HepG2 (cell line): ENCODE data around the gene DPEP3. TPM values are rescaled to one million over a fixed set of nuclear protein-coding genes. Genes with fewer than 3 reads are reported as not detected.

Experiments used
- CBFB ChIP-seq: sonication (generic); formaldehyde crosslinking; IDR thresholded peaks from 2 replicates; pipeline ENCODE4 v1.4.0; 2020; ENCODE audit warnings: missing genetic modification reagents
- GTF3A ChIP-seq: sonication (generic); formaldehyde crosslinking; conservative IDR thresholded peaks from 2 replicates; pipeline ENCODE4 v1.4.0; 2020; ENCODE audit warnings: mild to moderate bottlenecking, missing genetic modification reagents
- KDM6A ChIP-seq: IDR thresholded peaks from 2 replicates; pipeline ENCODE4 v1.6.1; 2016; ENCODE audit warnings: low read depth
- MED8 ChIP-seq: sonication (generic); formaldehyde crosslinking; IDR thresholded peaks from 2 replicates; pipeline ENCODE4 v1.8.1; 2023; ENCODE audit warnings: mild to moderate bottlenecking, missing genetic modification reagents; ENCODE audit not compliant: insufficient replicate concordance
- NCOA2 ChIP-seq: sonication (generic); formaldehyde crosslinking; IDR thresholded peaks from 2 replicates; pipeline ENCODE4 v1.8.0; 2022; ENCODE audit warnings: inconsistent platforms
- ZFP62 ChIP-seq: sonication (generic); formaldehyde crosslinking; IDR thresholded peaks from 2 replicates; pipeline ENCODE4 v1.4.0; 2020; ENCODE audit warnings: missing genetic modification reagents
- ZNF547 ChIP-seq: sonication (generic); formaldehyde crosslinking; IDR thresholded peaks from 2 replicates; pipeline ENCODE4 v1.5.1; 2020; ENCODE audit warnings: mild to moderate bottlenecking, missing genetic modification reagents
- ZNF557 ChIP-seq: sonication (generic); formaldehyde crosslinking; IDR thresholded peaks from 2 replicates; pipeline ENCODE4 v1.4.0; 2020; ENCODE audit warnings: missing genetic modification reagents
- polyA plus RNA-seq, 8 experiments: library from polyadenylated mRNA; depleted of rRNA in 3 of 8; stranded (reverse) in 7 of 8; unstranded in 1 of 8; fragments of >200 nt; fragmentation: Illumina TruSeq in 4 of 8; extraction: Trizol in 4 of 8; gene quantifications; 2 replicates each; pipeline versions ENCODE4 v1.2.1 to v1.2.3, GENCODE V29; 2011 to 2016; ENCODE audit warnings: low read depth in 4 of 8, missing spikeins in 1 of 8, mixed read lengths in 1 of 8; ENCODE audit not compliant: insufficient read depth in 1 of 8
- total RNA-seq, 5 experiments: library from RNA; depleted of rRNA; stranded (reverse); fragments of >200 nt; fragmentation: Illumina TruSeq; extraction: Trizol; gene quantifications; 2 replicates each; pipeline ENCODE4 v1.2.3, GENCODE V29; 2016; ENCODE audit warnings: low read depth in 1 of 5
- TF ChIP-seq, protein P1 (sequence below): sonication (generic); formaldehyde crosslinking; IDR thresholded peaks from 2 replicates; pipeline ENCODE4 v1.4.0; 2020; ENCODE audit warnings: mild to moderate bottlenecking, missing genetic modification reagents
- TF ChIP-seq, protein P2 (sequence below): IDR thresholded peaks from 2 replicates; pipeline ENCODE4 v1.4.0; 2020; ENCODE audit warnings: mild to moderate bottlenecking, missing genetic modification reagents
- TF ChIP-seq, protein P3 (sequence below): sonication (generic); formaldehyde crosslinking; IDR thresholded peaks from 2 replicates; pipeline ENCODE4 v1.4.0; 2020; ENCODE audit warnings: missing genetic modification reagents
- TF ChIP-seq, protein P4 (sequence below): sonication (generic); formaldehyde crosslinking; IDR thresholded peaks from 2 replicates; pipeline ENCODE4 v1.9.0; 2022; ENCODE audit warnings: missing genetic modification reagents, mild to moderate bottlenecking, borderline replicate concordance

Gene DPEP3
- total and polyA plus RNA-seq, 2 of the 13 experiments (the other 11 are each of a cell fraction or from before 2014, with no cell fraction given): not detected

DNA sequence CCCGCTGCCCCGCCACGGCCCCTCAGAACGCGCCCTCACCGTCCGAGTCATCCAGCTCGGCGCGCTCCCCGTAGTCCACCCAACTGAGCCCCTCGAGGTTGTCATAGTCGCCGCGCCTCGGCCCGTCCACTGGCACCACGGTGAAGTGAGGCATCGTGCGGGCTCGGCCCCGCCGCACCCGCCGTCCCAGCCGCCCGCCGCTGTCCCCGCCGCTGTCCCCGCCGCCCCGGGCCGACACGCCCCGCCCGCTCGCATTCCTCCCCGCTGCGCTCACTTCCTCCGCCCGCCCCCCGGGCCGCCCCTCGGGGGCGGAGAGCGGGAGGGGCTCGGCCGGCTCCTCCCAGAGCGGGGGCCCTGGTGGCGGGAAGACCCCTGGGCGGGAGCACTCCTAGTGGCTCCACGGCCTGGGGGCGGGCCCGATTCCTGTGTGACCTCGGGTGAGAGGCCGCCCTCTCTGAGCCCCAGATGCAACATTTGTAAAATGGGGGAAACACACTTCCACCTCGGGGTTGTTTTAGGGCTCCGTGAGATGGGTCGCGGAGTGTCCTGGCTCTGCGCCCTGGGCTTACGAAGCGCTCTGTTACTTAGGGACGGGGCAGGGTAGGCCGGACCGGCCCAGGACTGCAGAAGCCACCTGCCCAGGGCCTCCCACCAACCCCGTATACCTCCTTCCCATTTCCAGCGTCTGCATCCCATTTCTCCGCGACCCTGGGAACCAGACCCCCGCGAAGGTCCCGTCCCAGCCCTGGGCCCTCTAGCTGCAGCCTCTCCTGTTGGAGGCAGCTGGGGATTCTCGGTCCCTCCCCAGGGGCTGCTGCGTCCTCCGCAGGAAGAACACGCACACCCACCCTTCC, 11.7 kb downstream of the DPEP3 start, which contains the start of gene SLC12A4 (continued):
- TF ChIP-seq, protein P1, sequence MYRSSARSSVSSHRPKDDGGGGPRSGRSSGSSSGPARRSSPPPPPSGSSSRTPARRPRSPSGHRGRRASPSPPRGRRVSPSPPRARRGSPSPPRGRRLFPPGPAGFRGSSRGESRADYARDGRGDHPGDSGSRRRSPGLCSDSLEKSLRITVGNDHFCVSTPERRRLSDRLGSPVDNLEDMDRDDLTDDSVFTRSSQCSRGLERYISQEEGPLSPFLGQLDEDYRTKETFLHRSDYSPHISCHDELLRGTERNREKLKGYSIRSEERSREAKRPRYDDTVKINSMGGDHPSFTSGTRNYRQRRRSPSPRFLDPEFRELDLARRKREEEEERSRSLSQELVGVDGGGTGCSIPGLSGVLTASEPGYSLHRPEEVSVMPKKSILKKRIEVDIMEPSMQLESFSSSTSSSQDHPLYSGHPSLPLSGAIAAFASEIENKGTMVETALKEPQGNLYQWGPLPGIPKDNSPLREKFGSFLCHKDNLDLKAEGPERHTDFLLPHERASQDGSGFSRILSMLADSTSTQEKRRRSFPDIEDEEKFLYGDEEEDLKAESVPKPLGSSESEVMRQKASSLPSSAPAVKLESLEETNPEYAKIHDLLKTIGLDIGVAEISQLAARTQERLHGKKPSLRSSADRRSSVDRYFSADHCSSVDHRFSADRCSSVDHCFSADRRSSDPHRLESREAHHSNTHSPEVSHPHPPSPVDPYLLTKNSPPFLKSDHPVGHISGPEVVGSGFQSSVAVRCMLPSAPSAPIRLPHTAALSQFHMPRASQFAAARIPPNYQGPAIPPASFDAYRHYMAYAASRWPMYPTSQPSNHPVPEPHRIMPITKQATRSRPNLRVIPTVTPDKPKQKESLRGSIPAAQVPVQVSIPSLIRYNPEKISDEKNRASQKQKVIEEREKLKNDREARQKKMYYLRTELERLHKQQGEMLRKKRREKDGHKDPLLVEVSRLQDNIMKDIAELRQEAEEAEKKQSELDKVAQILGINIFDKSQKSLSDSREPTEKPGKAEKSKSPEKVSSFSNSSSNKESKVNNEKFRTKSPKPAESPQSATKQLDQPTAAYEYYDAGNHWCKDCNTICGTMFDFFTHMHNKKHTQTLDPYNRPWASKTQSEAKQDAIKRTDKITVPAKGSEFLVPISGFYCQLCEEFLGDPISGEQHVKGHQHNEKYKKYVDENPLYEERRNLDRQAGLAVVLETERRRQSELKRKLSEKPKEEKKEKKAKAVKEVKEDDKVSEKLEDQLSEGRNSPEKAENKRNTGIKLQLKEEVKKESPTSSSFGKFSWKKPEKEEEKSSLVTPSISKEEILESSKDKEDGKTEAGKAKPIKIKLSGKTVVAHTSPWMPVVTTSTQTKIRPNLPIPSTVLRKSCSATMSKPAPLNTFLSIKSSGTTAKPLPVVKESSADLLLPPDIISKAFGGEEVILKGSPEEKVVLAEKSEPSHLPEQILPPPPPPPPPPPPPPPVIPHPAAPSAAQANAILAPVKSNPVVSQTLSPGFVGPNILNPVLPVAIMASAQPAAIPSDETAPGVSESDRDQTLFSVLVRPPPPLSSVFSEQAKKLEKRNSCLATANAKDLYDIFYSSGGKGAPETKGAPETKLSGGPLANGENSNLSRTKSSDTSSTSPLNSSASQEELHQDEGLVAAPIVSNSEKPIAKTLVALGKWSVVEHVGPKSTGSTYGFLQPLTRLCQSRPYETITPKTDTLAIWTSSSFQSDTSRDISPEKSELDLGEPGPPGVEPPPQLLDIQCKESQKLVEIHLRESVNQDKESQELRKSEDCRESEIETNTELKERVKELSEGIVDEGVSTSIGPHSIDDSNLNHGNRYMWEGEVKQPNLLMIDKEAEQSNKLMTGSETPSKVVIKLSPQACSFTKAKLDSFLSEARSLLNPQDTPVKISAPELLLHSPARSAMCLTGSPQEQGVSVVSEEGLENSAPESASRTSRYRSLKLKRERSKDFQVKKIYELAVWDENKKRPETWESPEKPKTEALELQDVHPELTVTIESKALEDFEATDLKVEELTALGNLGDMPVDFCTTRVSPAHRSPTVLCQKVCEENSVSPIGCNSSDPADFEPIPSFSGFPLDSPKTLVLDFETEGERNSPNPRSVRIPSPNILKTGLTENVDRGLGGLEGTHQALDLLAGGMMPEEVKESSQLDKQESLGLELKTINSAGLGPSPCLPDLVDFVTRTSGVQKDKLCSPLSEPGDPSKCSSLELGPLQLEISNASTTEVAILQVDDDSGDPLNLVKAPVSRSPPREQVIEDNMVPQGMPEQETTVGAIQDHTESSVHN (CRISPR knock-in tag): 0 out of 2 replicates have a peak, but pooled peaks have one; percentile 62
- TF ChIP-seq CBFB (CRISPR knock-in tag) (no peak), KDM6A (CRISPR knock-in tag) (0 out of 2 replicates have a peak, but pooled peaks have one; percentile 17), MED8 (CRISPR knock-in tag) (peak; percentile 68), ZFP62 (CRISPR knock-in tag) (no peak), NCOA2 (CRISPR knock-in tag) (no peak), ZNF557 (CRISPR knock-in tag) (no peak), GTF3A (CRISPR knock-in tag) (0 out of 2 replicates have a peak, but pooled peaks have one; percentile 61), ZNF547 (CRISPR knock-in tag) (peak; percentile 59; the same call in 1 of the 2 replicates)
- TF ChIP-seq, protein P2, sequence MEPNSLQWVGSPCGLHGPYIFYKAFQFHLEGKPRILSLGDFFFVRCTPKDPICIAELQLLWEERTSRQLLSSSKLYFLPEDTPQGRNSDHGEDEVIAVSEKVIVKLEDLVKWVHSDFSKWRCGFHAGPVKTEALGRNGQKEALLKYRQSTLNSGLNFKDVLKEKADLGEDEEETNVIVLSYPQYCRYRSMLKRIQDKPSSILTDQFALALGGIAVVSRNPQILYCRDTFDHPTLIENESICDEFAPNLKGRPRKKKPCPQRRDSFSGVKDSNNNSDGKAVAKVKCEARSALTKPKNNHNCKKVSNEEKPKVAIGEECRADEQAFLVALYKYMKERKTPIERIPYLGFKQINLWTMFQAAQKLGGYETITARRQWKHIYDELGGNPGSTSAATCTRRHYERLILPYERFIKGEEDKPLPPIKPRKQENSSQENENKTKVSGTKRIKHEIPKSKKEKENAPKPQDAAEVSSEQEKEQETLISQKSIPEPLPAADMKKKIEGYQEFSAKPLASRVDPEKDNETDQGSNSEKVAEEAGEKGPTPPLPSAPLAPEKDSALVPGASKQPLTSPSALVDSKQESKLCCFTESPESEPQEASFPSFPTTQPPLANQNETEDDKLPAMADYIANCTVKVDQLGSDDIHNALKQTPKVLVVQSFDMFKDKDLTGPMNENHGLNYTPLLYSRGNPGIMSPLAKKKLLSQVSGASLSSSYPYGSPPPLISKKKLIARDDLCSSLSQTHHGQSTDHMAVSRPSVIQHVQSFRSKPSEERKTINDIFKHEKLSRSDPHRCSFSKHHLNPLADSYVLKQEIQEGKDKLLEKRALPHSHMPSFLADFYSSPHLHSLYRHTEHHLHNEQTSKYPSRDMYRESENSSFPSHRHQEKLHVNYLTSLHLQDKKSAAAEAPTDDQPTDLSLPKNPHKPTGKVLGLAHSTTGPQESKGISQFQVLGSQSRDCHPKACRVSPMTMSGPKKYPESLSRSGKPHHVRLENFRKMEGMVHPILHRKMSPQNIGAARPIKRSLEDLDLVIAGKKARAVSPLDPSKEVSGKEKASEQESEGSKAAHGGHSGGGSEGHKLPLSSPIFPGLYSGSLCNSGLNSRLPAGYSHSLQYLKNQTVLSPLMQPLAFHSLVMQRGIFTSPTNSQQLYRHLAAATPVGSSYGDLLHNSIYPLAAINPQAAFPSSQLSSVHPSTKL (CRISPR knock-in tag): peak; percentile 75
- TF ChIP-seq, protein P3, sequence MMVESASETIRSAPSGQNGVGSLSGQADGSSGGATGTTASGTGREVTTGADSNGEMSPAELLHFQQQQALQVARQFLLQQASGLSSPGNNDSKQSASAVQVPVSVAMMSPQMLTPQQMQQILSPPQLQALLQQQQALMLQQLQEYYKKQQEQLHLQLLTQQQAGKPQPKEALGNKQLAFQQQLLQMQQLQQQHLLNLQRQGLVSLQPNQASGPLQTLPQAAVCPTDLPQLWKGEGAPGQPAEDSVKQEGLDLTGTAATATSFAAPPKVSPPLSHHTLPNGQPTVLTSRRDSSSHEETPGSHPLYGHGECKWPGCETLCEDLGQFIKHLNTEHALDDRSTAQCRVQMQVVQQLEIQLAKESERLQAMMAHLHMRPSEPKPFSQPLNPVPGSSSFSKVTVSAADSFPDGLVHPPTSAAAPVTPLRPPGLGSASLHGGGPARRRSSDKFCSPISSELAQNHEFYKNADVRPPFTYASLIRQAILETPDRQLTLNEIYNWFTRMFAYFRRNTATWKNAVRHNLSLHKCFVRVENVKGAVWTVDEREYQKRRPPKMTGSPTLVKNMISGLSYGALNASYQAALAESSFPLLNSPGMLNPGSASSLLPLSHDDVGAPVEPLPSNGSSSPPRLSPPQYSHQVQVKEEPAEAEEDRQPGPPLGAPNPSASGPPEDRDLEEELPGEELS: no peak; the same call in 1 of the 2 replicates
- TF ChIP-seq, protein P4, sequence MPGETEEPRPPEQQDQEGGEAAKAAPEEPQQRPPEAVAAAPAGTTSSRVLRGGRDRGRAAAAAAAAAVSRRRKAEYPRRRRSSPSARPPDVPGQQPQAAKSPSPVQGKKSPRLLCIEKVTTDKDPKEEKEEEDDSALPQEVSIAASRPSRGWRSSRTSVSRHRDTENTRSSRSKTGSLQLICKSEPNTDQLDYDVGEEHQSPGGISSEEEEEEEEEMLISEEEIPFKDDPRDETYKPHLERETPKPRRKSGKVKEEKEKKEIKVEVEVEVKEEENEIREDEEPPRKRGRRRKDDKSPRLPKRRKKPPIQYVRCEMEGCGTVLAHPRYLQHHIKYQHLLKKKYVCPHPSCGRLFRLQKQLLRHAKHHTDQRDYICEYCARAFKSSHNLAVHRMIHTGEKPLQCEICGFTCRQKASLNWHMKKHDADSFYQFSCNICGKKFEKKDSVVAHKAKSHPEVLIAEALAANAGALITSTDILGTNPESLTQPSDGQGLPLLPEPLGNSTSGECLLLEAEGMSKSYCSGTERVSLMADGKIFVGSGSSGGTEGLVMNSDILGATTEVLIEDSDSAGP (CRISPR knock-in tag): peak; percentile 60
